ENCODE results near the gene S1PR5. TPM values are rescaled to one million over a fixed set of nuclear protein-coding genes. Genes with fewer than 3 reads are reported as not detected.

Gene S1PR5
- total and polyA plus RNA-seq, 10 of the 15 experiments (the other 5 are each of a cell fraction or from before 2014, with no cell fraction given) = 0.04 TPM; not detected in 9

- H3K9me3 ChIP-seq (replicated peaks; ENCODE audit: control insufficient read depth, insufficient read depth, low read length) = no peaks in the 10 kb centered on the region
- H3K79me2 ChIP-seq (ENCODE audit: control insufficient read depth, insufficient read depth, low read length) = peaks cover 9% of the 10 kb centered on the region
- H3K36me3 ChIP-seq (ENCODE audit: control insufficient read depth in 2 of 2, insufficient read depth in 2 of 2, low read length in 1 of 2) = peaks cover 13 to 14% of the 10 kb centered on the region in 2 experiments
- DNase-seq (ENCODE audit: low read depth, low spot score) = no peak
- H3K27me3 ChIP-seq (replicated peaks in 1 of 2; ENCODE audit: control insufficient read depth in 2 of 2, insufficient read depth in 2 of 2, low read length in 1 of 2) = no peaks in the 10 kb centered on the region
- no peak overlapping the region for H3K4me2 ChIP-seq (ENCODE audit: control insufficient read depth, insufficient read depth)
- no TSS peak for BruUV-seq (replicated peaks)
- no peak overlapping the region for H3K27ac ChIP-seq (ENCODE audit: control insufficient read depth, insufficient read depth)
- H3K4me3 ChIP-seq = no peak overlapping the region
- ChIA-PET SMC1A (ENCODE audit: uncharacterized antibody, unreplicated experiment) (no interaction called here), POLR2A (no interaction called here), RAD21 (ENCODE audit: unreplicated experiment) (no interaction called here), CTCF (no interaction called here)
- H3K4me1 ChIP-seq (ENCODE audit: control insufficient read depth, insufficient read depth, low read length) = peaks cover 9% of the 10 kb centered on the region
- WGBS (ENCODE audit: insufficient coverage, insufficient replicate concordance, low lambda C conversion rate, missing lambda C conversion rate) = 94% methylated on average over 7 of the region's 7 CpGs
- ATAC-seq = no peak
- H4K20me1 ChIP-seq (ENCODE audit: control insufficient read depth, insufficient read depth) = no peaks in the 10 kb centered on the region
- intact Hi-C loops (cut with micrococcal nuclease; ENCODE audit: unreplicated experiment) = no loop called here
- no peak overlapping the region for H3K9ac ChIP-seq (ENCODE audit: control insufficient read depth, insufficient read depth, low read length)
- no peak overlapping the region for H2AFZ ChIP-seq (ENCODE audit: control insufficient read depth, low read depth, low read length)
- in situ Hi-C loops (cut with MboI) = no loop called here
- TF ChIP-seq EP300 (IDR thresholded peaks at IDR 0.05; ENCODE audit: borderline replicate concordance in 1 of 2, control insufficient read depth in 1 of 2, low read depth in 2 of 2, low read length in 2 of 2) (no peak), SMAD1 (IDR thresholded peaks at IDR 0.05; ENCODE audit: low read depth, partially characterized antibody) (no peak), MXI1 (IDR thresholded peaks at IDR 0.05; ENCODE audit: low read depth, low read length) (no peak), E4F1 (IDR thresholded peaks at IDR 0.05; ENCODE audit: borderline replicate concordance, partially characterized antibody) (no peak), IRF5 (IDR thresholded peaks at IDR 0.05; ENCODE audit: borderline replicate concordance) (no peak), CEBPB (IDR thresholded peaks at IDR 0.05; ENCODE audit: borderline replicate concordance in 1 of 2, low read depth in 2 of 2, low read length in 2 of 2) (no peak), BCL11A (IDR thresholded peaks at IDR 0.05; ENCODE audit: low read depth, low read length) (no peak), ZBED1 (IDR thresholded peaks at IDR 0.05; ENCODE audit: borderline replicate concordance) (no peak), FOS (IDR thresholded peaks at IDR 0.05; ENCODE audit: borderline replicate concordance, extremely low read depth, insufficient read length) (no peak), MEF2A (IDR thresholded peaks at IDR 0.05; ENCODE audit: insufficient read depth, low read depth, low read length) (no peak), MAX (IDR thresholded peaks at IDR 0.05; ENCODE audit: low read depth, low read length) (no peak), MLLT1 (IDR thresholded peaks at IDR 0.05) (no peak), TARDBP (IDR thresholded peaks at IDR 0.05; ENCODE audit: borderline replicate concordance) (no peak), ZBTB11 (CRISPR knock-in tag; IDR thresholded peaks at IDR 0.05) (no peak)
- no peak for FAIRE-seq
These were observed 42.9 kb upstream of the S1PR5 start for GRCh38 chr19:10560154-10560553.

All from GM12878 (cell line).